ENCODE data around the gene DPYSL4. TPM values are rescaled to one million over a fixed set of nuclear protein-coding genes. Genes with fewer than 3 reads are reported as not detected.

DPYSL4 gene
- total and polyA plus RNA-seq, 2 of the 13 experiments (the other 11 are each of a cell fraction or from before 2014, with no cell fraction given): 0.84 to 1.2 TPM

GRCh38 chr10:132162021-132162531 lies 24.7 kb upstream of the DPYSL4 start (continued):
- TF ChIP-seq ARHGAP35 (CRISPR knock-in tag; IDR thresholded peaks at IDR 0.05; ENCODE audit: borderline replicate concordance): no peak

- peaks cover 0 to 23% of the 10 kb centered on the region in 2 experiments; a peak in 3 of 5 replicates for H3K27me3 ChIP-seq (ENCODE audit: control insufficient read depth in 1 of 2, insufficient read depth in 2 of 2, low read length in 2 of 2)
- ChIA-PET CTCF (ENCODE audit: low intra/inter-chr PET ratio, low total read pairs) (no interaction called here), POLR2A (no interaction called here)
- no peak overlapping the region for H2AFZ ChIP-seq (ENCODE audit: low read length)
- no peak overlapping the region for H3K27ac ChIP-seq (ENCODE audit: extremely low read length, insufficient read depth, low read length)
- TF ChIP-seq MLXIP (CRISPR knock-in tag; IDR thresholded peaks at IDR 0.05; ENCODE audit: borderline replicate concordance) (no peak), ZFP36L2 (CRISPR knock-in tag; IDR thresholded peaks at IDR 0.05) (no peak), ZNF562 (CRISPR knock-in tag; IDR thresholded peaks at IDR 0.05; ENCODE audit: borderline replicate concordance) (no peak), DNMT1 (CRISPR knock-in tag; IDR thresholded peaks at IDR 0.05) (no peak)
- FAIRE-seq (no peak), DNase-seq (ENCODE audit: low spot score) (no peak), ATAC-seq (no peak)
- H3K36me3 ChIP-seq (replicated peaks in 1 of 2; ENCODE audit: control insufficient read depth in 1 of 2, insufficient read depth in 2 of 2, low read length in 2 of 2): no peaks in the 10 kb centered on the region
- peaks cover 11% of the 10 kb centered on the region for H3K4me1 ChIP-seq (ENCODE audit: insufficient read depth, low read length)
- in situ Hi-C loops (cut with HindIII; ENCODE audit: extremely low pct_ligation_motif_present, low pct_unique_long_range_greater_than_20kb): no loop called here
- H3K4me3 ChIP-seq (replicated peaks in 1 of 3; ENCODE audit: insufficient read depth in 1 of 3, low read depth in 2 of 3, low read length in 3 of 3): no peak overlapping the region
- intact Hi-C loops (cut with micrococcal nuclease; ENCODE audit: unreplicated experiment): no loop called here
- H3K79me2 ChIP-seq (ENCODE audit: insufficient read depth, low read length): no peaks in the 10 kb centered on the region
- no peaks in the 10 kb centered on the region for H3K9me3 ChIP-seq (ENCODE audit: low read length)
- BruUV-seq (replicated peaks): no TSS peak
- no peak overlapping the region for H3K4me2 ChIP-seq (ENCODE audit: low read depth, low read length)
- 53% methylated on average over 5 of the region's 10 CpGs for WGBS (ENCODE audit: low lambda C conversion rate)
- H3K9ac ChIP-seq (ENCODE audit: insufficient read depth, low read depth, low read length): no peak overlapping the region
- H4K20me1 ChIP-seq (ENCODE audit: insufficient read depth, low read length): no peaks in the 10 kb centered on the region
These were observed 24.0 kb upstream of the DPYSL4 start for GRCh38 chr10:132162590-132163277.
